ENCODE measurements around the gene DLL4.
A peak's percentile ranks its signal among the peaks of the same experiment; 100 is the strongest.

DLL4 gene

DNA sequence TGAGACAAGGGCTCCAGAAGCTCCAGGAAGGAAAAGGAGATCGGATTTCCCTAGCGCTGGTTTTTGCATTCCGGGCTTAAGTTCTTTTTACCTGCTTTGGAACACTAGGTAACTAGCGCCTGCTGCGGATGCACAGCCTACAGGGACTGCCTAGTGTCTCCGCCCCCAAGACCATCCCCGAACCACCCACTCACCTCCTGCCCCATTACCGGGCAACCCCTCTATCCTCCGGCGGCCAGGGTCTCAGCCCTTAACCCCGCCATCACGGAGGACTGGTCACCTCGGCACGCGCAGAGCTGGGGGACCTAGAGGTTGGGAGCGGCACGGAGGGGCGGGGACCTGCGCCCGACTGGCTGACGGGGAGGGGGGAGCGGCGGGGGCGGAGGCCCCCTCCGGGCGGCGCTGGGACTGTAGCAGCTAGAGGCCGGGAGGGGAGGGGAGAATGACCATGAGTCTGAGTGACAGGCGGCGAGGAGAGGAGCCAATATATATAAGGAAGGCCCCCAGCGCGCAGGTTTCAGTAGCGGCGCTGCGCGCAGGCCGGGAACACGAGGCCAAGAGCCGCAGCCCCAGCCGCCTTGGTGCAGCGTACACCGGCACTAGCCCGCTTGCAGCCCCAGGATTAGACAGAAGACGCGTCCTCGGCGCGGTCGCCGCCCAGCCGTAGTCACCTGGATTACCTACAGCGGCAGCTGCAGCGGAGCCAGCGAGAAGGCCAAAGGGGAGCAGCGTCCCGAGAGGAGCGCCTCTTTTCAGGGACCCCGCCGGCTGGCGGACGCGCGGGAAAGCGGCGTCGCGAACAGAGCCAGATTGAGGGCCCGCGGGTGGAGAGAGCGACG lies at the start of gene DLL4:
DLL4 (plus strand) TSS at position 520 of the 839 bp plus-strand sequence. CDS start 329 bp downstream, outside the sequence.
- DNase-seq, result no peak

DNA sequence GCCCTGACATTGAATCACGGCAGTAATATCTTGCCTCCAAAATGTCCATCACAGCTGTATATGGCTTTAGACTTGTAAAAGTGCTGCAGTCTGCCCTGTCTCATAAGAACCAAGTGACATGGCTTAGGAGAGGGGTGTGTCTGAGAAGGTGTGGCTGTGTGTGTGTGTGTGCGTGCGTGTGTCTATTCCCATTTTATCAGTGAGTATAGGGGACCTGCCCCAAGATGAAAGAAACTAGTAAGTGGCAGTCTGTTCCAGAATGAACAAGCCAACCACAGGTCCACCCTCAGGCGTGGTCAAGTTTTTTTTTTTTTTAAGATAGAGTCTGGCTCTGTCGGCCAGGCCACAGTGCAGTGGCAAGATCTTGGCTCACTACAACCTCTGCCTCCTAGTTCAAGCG lies 49.5 kb upstream of the DLL4 start:
- no peak for DNase-seq

DNA sequence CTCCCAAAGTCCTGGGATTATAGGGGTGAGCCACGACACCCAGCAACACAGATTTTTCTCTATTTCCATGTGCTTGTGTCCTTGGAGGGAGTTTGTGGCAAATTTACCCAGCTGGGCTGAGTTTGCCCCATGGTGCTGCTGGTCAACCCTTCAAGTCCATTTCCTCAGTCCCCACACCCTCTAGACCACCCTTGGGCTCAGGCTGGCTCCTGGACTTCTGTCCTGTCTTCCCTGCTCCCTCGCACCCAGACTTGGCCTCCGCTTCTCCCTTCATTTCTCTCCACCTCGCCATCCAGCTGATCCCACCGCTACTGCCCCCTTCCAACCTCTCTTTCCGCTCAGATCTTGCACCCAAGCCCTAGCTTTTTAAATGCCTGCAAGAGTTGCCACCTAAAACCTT lies 47.8 kb upstream of the DLL4 start:
- no peak for DNase-seq

DNA sequence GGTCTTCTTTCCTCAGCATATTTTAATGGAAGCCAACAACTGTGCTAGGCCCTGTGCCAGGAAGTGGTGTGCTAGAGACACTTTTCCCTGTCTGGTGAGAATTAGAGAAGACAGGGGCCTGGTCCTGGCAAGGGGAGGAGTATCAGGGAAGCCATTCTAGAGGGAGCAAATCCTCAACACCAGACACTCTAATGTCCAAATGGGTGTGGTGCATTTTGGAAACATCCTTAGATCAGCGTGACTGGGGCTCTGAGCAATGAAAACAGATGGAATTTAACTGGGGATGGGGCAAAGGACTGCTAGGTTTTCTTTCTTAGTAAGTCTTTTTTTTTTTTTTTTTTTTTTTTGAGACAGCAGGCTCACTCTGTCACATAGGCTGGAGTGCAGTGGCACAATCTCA lies 42.6 kb upstream of the DLL4 start:
- DNase-seq, result no peak

DNA sequence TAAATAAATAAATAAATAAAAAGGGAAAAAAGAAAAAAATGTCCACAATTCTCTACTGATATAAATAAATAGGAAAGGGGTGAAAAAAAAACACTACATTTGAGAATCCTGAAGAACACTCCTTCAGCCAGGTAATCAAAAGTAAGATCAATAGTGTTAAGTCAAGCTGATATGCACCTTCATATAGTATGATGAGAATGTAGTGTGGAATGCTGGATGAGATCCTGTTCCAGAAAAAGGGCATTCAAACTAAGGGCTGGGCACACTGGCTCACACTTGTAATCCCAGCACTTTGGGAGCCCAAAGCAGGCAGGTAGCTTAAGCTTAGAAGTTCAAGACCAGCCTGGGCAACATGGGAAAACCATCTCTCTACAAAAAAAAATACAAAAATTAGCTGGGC lies 40.0 kb upstream of the DLL4 start:
- DNase-seq, result no peak

DNA sequence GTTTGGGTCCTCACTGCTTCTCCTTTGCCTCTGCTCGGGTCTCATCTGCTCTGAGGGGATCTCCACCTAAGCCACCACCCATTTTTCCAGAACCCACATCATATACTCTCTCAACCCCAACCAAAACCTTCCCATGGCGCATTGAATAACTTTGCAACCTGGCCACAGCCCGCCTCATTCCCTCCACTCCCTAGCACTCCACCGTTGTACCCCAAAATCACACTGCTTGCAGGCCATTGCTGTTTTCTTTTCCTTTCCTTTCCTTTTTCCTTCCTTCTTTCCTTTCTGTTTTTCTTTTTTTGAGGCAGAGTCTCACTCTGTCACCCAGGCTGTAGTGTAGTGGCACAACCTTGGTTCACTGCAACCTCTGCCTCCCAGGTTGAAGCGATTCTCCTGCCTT lies 38.0 kb upstream of the DLL4 start:
- no peak for DNase-seq

DNA sequence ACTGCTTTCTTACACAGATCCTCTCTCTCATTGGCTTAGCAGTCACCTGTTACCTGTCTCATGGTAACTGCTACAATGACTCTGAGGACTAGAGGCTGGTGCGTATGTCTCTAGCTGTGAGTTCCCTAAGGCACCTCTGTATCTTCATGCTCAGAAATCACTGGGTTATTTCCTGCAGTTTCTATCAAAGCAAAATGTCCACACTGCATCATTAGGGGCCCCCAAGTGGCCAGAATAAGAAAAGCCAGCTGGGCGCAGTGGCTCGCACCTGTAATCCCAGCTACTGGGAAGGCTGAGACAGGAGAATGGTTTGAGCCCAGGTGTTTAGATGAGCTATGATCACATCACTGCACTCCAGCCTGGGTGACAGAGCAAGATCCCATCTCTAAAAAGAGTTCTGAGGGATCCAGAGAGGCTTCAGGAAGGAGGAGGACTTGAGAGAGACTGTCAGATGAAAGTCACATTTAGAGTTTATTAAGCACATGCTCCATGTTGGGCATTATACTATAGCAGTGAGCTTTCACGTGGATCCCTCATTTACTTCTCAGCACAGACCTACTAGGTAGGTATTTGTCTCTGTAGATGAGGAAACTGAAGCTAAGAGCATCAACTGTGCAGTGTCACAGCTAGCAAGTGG lies 37.2 kb upstream of the DLL4 start:
- peak in 1 of 2 experiments; percentile 22 for DNase-seq

DNA sequence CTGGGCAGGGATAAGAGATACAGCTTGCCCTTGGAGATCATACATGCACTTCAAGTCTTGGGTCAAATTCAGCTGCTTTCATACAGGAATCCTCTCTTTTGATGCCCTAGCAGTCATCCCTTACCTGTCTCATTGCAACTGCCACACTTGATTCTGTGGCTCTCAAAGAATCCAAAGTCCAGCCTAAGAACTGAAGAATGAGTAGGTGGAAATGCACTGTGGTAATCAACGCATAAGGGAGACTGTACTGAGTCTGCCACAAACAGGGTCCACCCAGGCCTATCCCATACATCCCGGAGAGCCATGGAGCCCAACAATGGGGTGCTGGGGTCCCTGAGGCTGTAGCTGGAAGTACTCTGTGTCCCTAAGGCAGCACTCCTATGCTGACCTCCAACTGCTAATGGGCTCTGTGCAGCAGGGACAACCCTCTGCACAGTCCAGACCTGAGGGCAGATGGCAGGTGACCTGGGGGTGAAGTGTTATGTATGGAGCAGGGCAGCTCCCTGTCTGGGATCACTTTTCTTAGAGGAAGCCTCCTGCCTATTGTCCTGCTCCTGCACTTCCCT lies 36.6 kb upstream of the DLL4 start:
- no peak for DNase-seq

DNA sequence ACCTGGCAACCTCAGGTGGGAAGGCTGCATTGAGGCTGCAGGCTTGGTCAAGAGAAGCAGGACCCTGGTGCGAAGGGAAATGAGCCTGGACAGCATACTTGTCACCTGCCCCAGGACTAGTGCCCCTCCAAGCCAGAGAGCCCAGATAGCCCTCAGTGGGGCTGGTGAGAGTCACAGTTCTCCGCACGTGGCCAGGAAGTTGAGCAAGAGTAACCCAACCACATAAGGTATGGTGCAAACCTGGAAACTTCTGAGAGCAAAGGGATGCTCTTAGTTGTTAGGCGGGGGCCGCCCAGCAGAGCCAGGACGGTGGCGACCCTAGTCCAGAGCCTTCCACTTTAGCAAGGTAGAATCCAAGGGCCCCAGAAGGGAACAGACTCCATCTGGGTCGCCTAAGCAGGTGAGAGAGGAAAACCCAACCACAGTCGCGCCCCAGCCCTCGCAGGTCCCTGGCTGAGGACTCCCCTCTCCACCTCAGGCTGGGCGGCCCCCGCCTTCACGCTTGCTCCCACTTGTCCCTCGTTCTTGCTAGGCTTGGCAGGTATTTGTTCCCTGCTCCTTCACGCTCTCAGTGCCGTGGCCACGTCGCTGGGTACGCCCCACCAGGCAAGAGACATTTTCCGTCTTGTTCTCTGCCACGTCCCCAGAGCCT lies 36.0 kb upstream of the DLL4 start:
- DNase-seq, result no peak

DNA sequence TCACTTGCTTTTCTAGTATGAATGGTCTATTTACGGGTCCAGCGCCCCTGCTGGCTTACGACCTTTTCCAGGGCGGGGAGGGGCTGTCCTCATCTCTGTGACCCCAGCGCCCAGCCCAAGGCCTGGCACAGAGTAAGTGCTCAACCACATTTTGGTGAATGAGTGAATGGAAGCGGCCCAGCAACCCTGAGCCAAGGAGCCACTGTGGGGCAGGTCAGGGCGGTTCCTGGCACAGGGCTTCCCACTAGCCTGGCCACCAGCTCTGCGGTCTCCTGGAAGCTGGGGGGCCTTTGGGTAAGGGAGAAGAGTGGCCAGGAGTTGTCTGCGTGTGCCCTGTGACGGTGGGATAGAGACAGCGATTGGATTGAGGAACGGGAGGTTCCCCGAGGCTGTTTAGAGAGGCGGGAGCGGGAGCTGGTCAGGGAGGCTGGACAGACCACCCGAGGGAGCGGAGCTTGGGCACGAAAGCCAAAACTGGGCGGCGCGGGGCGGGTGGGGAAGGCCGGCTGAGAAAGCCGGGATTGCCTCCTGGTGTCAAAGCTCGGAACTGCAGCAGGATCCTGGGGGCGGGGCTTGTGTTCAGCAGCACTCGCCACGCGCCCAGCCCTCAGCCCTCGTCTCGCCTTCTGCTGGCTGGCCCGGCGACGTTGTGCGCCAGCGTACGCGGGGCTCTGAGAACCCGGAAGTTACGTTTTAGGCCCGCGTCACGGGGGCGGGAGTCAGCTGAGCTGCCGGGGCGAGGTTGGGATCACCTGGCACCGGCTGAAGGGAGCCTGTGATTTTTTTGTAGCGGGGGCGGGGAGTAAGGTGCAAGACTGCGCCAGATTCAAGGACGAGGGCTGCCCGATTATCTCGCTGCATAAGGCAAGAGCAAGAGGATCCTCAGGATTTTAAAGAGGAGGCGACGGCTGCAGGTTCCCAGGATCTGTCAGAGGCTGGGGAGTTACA lies 35.1 kb upstream of the DLL4 start, which contains the start of gene VPS18:
VPS18 (plus strand) TSS at position 718 of the 948 bp plus-strand sequence. CDS start 319 bp downstream, outside the sequence.
- DNase-seq, result peak; percentile 98 to 100

DNA sequence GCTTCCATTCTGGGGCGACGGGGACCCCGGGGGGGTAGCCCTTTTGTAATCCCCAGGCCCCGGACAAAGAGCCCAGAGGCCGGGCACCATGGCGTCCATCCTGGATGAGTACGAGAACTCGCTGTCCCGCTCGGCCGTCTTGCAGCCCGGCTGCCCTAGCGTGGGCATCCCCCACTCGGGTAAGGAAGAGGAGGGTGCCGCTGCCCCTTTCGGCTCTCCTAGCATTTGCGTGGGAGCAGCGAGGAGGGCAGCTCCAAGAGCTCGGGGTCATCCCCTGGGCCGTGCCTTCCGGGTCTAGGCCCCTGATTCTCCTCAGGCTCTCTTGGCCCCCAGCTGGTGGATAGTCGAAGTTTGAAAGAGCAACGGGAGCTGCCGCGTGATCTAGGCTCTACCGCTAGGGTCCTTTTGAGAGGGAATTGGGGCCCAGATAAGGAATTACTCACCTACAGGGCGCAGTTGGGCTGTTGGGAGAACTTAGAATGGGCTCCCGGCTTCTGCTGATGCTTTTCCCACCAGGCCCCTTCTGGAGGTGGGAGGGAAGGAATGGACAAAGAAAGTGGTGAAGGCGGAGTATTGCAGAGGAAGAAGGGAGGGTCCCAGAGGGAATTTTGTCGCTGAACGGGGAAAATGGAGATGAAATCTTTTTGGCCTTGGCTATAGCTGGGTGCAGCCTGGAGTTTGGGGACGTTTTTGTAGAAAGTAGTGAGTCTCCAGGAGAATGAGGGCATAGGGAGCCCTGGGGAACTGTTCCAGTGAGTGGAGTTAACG lies 34.3 kb upstream of the DLL4 start:
- peak; percentile 46 to 56 for DNase-seq

DNA sequence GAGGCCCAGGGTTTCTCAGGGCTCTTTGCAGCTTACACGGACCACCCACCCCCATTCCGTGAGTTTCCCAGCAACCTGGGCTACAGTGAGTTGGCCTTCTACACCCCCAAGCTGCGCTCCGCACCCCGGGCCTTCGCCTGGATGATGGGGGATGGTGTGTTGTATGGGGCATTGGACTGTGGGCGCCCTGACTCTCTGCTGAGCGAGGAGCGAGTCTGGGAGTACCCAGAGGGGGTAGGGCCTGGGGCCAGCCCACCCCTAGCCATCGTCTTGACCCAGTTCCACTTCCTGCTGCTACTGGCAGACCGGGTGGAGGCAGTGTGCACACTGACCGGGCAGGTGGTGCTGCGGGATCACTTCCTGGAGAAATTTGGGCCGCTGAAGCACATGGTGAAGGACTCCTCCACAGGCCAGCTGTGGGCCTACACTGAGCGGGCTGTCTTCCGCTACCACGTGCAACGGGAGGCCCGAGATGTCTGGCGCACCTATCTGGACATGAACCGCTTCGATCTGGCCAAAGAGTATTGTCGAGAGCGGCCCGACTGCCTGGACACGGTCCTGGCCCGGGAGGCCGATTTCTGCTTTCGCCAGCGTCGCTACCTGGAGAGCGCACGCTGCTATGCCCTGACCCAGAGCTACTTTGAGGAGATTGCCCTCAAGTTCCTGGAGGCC lies 29.5 kb upstream of the DLL4 start:
- no peak for DNase-seq

DNA sequence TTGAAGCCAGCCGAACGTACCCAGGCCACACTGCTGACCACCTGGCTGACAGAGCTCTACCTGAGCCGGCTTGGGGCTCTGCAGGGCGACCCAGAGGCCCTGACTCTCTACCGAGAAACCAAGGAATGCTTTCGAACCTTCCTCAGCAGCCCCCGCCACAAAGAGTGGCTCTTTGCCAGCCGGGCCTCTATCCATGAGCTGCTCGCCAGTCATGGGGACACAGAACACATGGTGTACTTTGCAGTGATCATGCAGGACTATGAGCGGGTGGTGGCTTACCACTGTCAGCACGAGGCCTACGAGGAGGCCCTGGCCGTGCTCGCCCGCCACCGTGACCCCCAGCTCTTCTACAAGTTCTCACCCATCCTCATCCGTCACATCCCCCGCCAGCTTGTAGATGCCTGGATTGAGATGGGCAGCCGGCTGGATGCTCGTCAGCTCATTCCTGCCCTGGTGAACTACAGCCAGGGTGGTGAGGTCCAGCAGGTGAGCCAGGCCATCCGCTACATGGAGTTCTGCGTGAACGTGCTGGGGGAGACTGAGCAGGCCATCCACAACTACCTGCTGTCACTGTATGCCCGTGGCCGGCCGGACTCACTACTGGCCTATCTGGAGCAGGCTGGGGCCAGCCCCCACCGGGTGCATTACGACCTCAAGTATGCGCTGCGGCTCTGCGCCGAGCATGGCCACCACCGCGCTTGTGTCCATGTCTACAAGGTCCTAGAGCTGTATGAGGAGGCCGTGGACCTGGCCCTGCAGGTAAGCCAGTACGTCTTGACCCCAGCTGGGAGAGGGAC lies 28.7 kb upstream of the DLL4 start:
- DNase-seq, result no peak

DNA sequence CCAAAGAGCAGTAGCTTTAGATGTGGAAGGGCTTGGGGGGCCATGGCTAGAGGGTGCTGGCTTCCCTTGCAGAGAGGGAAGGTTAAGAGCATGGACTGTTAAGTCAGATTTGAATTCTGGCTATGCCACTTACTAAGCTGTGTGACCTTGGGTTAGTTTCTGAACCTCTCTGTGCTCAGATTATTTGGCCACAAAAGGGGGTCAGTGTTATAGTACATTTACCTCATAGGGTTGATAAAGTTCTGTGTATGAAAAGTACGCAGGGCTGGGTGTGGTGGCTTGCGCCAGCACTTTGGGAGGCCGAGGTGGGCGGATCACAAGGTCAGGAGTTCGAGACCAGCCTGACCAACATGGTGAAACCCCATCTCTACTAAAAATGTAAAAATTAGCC lies 28.1 kb upstream of the DLL4 start:
- no peak for DNase-seq

DNA sequence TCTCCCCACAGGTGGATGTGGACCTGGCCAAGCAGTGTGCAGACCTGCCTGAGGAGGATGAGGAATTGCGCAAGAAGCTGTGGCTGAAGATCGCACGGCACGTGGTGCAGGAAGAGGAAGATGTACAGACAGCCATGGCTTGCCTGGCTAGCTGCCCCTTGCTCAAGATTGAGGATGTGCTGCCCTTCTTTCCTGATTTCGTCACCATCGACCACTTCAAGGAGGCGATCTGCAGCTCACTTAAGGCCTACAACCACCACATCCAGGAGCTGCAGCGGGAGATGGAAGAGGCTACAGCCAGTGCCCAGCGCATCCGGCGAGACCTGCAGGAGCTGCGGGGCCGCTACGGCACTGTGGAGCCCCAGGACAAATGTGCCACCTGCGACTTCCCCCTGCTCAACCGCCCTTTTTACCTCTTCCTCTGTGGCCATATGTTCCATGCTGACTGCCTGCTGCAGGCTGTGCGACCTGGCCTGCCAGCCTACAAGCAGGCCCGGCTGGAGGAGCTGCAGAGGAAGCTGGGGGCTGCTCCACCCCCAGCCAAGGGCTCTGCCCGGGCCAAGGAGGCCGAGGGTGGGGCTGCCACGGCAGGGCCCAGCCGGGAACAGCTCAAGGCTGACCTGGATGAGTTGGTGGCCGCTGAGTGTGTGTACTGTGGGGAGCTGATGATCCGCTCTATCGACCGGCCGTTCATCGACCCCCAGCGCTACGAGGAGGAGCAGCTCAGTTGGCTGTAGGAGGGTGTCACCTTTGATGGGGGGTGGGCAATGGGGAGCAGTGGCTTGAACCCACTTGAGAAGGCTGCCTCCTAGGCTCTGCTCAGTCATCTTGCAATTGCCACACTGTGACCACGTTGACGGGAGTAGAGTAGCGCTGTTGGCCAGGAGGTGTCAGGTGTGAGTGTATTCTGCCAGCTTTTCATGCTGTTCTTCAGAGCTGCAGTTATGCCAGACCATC lies 26.3 kb upstream of the DLL4 start:
- DNase-seq, result no peak

DNA sequence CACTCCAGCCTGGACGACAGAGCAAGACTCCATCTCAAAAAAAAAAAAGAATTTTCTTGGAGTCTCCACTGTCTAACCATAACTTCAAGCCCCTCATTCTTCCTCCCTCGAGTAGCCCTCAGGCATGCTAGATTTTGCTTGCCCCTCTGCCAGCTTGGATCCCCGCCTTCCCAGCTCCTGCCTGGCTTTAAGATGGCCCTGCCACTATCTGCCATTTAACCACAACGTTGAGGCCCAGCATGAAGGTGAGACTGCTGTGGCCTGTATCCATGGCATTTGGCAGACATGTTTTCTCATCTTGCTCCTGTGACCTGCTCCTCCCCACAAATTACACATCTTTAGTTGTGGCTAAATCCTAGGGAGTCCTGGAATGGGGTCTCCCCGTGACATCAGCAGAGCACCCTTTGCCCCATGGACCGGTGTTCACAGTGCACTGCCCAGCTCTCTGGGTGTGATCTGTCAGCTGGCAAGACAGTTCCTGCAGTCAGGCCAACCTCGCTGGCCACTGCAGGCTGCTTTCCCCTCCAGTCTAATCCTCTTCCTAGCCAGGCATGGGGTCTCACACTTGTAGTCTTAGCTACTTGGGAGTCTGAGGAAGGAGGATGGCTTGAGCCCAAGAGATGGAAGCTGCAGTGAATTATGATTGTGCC lies 24.5 kb upstream of the DLL4 start:
- no peak for DNase-seq

DNA sequence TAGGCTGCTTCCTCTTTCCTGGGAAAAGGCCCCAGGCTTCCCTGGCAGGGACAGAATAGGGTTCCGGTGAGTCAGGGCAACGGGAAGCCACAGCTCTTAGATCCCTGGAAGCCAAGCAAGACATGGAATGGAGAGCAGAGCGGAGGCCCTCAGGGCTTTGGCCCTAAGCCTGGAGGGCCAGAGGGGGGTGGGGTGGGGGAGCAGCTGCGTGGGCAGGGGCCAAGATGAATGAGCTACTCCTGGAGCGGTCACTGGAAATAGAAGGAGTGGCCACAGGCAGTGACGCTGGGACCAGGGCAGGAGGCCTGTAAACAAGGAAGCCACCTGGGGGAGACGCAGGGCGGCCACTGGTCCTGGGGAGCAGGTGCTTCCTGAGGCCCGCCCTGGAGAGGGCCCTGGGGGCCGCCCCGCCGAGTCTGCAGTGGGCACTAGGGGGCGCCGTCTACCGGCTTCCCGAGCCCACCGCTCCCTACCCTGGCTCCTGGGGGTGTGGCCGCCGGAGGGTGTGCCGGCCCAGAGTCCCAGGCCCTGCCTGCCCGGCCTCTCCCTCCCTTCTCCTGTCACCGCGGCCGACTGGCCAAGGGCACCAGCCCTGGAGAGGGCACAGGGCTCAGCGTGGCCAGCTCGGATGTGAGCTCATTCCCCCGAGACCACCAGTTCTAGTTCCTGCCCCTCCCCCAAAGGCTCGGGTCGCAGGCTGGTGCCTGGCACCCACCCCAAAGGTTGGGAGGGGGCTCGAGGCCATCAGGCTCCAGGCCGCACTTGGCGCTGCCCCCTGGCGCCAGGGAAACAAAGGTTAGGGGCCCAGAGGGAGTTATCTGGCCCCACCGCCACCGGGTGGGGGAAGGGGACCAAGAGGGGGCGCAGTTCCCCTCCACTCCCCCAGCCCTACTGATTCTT lies 22.8 kb upstream of the DLL4 start:
- DNase-seq, result peak; percentile 61 to 67
